HG03571 (cell line): ENCODE results near the gene NDUFAF2.
"Not testable (repeated sequence)": the region's sequence is repeated elsewhere in the genome, so short reads cannot be mapped to it uniquely, and the experiment has no call there.

Source experiments
- ATAC-seq: cut with Tn5 transposase; IDR thresholded peaks from one replicate; pipeline ENCODE4 v1.9.1; 2021; ENCODE audit not compliant: unreplicated experiment

The NDUFAF2 gene

DNA sequence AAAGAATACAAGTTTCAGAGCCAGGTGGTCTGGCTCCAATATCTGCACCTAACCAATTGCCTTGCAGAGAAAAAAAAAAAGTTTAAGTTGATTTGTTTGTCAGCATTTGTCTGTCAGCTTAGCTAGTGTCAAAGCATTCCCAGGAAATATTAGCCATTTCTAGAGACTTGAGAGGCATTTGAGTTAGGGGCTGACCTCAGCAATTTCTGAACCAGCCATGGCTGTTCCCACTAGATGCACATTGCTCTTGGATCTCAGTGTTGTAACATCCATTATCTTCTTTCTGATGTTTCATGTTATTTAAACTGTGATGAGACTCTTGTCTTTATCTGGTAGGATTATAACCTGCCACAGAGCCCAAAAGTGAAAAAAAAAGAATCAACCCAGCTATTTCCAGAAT lies 102.3 kb downstream of the NDUFAF2 start:
- ATAC-seq: no peak

DNA sequence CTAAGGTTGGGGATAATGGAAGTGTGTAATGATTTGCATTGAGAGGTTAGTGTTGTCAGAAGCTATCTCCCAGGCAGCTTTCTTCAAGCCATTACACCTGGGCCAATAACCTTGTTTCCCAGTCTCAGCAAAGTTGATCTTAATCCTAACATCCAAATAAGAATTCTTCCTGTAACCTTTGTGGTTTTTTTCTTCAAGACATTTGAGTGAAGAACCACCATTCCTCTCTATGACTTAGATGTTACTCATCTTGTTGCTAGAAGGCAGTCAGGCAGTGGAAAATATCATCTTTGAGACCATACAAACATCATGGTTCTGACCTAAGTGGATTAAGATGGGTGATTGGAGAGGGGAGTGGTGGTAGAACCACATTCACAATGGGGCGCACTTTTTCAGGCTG lies 103.5 kb downstream of the NDUFAF2 start:
- no peak for ATAC-seq

DNA sequence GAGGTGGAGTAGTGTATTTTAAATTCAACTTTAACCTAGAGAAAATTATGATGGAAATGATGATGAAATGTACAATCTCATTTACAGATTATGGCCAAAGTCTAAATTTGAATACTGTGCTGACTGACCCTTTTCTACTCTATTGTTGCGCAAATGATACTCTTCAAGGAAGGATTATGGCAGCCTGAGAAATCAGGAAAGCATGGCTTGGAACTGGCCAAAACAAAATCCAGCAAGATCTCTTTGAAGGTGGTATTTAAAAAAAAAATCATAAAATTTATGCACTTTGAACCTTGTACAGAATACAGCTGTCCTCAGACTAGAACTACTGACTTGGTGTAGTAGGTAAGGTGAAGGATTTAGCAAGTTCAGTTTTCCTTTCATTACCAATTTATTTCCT lies 105.3 kb downstream of the NDUFAF2 start:
- no peak for ATAC-seq

DNA sequence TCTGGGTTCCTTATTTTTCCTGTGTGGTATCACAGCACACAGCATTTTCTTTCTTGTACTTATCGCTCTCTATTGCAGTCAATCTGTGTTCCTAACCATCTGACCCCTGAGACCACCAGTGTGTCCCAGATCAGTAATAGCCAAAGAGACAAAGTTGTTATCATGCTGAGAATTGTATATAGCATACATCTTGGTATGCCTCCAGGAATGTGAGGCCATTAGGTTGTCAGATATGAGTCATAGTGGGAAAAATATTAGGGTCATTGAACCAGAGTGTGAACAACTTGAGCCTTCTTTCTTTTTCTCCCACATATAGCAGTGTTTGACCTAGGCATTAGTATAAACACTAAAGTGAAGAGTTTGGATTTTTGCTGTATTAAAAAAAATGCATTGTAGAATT lies 106.3 kb downstream of the NDUFAF2 start:
- no peak for ATAC-seq

DNA sequence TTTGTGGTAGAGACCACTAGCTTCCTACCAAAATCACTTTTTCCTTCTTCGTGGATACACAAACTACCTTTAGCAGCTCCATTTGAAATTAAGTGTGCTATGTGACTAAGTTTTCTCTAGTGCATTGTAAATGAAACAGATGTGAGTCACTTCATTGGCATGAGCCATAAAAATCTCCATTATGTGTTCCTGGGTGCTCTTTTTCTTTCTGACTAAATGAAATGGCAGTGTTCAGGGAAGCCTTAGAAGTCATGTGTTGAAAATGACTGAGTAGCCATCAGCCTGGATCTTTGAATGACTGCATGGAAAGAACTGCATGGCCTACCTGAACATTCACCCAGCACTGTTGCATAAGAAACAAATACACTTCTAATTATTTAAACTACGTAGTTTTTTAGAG lies 107.9 kb downstream of the NDUFAF2 start:
- ATAC-seq: no peak

DNA sequence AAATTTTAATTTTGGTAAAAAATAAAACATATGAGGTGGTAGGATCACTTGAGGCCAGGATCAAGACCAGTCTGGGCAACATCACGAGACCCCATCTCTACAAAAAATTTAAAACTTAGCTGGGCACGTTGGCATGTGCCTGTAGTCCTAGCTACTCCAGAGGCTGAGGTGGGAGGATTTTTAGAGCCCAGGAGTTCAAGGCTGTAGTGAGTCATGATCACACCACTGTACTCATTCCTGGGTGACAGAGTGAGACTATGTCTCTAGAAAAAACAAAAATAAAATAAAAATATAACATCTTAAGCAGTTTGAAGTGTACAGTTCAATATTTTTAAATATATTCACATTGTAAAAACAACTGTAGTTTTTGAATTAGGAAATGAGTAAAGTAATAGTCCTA lies 108.9 kb downstream of the NDUFAF2 start:
- no peak for ATAC-seq

DNA sequence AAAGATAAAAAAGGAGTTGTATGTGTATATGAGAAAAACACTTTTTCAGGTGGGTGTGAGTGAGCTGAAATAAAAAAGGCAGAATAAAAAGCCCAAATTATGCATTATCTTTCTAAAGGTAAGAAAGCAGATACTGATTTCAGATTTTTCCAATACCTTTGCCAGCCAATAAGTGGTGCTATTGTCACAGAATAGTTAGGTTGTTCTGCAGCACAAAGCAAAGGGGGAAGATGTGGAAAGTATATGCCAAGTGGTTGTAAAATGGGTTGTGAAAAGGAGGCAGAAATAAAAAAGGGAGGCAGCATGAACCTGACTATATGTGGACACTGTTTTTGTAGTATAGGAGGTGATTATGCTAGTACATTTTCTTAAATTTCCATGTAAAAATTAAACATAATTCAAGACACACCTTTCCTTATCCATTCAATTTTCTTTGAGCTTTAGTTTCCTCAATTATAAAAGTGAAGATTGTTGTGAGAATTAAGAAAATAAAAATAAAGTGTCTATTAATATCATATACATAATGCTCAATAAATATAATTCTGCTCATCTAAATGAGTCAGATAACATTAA lies 110.5 kb downstream of the NDUFAF2 start:
- peak; percentile 62 for ATAC-seq

DNA sequence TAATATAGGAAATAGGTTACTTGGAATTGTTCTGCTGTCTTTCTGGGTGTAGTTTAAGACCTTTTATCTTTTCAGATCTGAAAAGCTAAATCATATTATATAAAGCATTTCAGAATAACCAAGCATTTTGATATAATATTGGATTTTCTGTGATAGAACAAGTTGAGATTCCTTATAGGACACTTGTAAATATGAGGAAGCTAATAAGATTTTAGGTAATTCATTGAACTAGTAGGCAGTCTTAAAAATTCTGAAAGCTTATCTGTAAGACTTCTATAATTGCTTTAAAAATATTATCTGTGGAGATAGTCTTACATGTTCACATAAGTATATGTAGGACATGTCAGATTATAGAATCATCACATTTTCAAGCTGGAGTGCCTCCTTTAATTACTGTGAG lies 114.5 kb downstream of the NDUFAF2 start:
- ATAC-seq: no peak

DNA sequence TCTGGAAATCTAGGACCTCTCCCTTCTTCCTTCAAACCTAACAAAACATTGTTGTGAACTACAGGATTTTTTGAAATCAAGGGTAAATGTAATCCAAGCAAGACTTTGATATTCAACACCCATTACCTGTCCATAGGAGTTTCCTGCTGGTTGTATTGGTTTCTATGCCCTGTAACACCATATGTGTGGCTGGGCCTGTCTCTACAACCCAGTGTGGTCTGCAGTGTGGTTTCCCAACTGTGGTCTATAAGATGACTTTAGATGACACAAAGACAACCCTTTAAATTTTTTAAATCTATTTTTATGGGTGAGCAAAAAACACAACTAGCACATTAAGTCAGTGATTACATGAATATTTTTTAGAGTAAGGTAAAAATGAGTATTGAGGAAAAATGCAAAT lies 124.1 kb downstream of the NDUFAF2 start:
- no peak for ATAC-seq

DNA sequence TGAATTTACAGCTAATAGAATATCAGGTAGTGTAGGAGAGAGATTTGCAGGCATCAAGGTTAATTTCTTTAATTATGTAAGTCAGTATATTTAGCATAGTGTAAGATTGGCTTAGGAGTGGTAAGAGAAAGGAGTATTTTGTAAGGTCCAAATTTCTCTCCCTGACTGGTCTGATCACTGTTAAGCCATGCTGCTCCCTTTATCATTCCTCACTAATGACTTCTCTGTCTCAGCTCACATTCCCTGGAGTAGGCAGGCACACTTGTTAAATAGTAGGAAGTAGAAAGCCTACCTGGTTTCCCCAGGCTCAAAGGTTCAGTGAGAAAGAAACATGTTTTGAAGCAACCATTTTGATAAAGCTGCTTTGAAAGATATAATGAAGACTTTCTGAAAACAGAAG lies 126.5 kb downstream of the NDUFAF2 start:
- no peak for ATAC-seq

DNA sequence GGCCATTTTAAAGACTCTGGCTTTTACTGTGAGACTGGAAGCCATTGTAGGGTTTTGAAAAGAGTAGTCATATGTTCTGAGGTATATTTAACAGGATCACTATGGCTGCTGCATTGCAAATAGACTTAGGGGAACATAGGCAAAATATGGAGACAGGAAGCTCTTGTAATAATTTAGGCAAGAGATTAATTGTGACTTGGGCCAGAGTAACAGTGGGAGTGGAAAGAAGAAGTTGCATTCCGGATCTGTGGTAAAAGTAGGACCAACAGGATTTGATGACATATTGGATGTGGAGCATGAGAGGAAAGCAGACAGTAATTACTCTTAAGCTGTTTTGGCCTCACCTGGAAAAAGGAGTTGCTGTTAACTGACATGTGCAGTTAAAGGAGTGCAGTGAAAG lies 131.6 kb downstream of the NDUFAF2 start:
- ATAC-seq: no peak

DNA sequence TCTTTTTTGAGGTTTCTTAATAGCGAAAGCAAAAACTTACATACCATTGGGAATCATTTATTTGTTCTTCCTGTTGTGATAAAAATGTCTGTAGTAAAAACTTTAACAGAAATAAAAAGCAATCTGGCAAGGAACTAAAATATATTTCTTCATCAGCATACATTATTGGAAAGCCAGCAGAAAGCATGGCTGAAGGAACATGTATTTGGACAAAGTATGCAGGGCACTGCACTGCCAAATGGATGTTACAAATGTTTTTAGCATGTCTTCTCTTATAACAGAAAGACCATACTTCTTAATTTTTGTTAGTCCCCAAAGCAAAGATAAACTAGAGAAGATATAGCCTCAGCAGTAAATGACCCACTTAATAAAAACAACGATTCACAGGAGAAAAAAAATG lies 136.7 kb downstream of the NDUFAF2 start:
- ATAC-seq: no peak

DNA sequence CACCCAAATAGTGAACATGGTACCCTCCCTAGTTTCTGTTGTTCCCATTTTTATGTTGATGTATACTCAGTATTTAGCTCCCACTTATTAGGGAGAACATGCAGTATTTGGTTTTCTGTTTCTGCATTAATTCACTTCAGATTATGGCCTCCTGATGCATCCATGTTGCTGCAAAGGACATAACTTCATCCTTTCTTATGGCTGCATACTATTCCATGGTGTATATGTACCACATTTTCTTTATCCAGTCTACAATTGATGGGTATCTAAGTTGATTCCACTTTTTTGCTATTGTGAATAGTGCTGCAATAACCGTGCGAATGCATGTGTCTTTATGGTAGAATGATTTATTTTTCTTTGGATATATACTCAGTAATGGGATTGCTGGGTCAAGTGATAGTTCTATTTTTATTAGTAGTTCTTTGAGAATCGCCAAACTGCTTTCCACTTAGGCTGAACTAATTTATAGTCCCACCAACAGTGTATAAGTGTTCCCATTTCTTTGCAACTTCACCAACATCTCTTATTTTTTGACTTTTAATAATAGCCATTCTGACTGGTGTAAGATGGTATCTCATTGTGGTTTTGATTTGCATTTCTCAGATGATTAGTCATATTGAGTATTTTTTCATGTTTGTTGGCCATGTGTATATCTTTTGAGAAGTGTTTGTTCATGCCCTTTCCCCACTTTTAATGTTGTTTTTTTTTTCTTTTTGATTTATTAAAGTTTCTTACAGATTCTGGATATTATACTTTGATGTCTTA lies 137.7 kb downstream of the NDUFAF2 start:
- ATAC-seq: no peak

DNA sequence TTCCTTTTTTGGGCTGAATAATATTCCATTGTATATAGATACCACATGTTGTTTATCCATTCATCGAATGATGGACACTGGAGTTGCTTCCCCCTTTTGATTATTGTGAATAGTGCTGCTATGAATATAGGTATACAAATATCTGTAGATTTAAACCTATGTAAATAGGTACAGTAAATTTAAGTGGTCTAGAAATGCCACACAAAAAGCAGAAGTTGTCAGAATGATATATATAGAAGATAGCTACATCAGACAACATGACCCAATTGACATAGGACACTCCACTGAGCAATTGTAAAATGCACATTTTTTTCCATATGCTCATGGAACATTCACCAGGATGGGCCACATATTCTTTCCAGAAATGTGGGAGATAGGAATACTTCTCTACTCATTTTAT lies 139.7 kb downstream of the NDUFAF2 start:
- no peak for ATAC-seq

DNA sequence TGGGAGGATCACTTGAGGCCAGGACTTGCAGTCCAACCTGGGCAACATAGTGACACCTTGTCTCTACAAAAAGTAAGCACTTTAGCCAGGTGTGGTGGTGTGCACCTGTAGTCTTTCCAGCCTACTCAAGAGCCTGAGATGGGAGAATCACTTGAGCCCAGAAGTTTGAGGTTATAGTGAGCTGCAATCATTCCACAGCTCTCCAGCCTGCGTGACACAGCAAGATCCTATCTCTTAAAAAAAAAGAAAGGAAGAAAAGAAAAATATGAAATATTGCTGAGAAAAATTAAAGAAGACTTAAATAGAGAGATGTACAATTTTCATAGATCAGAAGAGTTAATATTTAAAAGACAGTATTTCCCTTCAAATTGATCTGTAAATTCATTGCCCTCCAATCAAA lies 140.9 kb downstream of the NDUFAF2 start:
- ATAC-seq: no peak

DNA sequence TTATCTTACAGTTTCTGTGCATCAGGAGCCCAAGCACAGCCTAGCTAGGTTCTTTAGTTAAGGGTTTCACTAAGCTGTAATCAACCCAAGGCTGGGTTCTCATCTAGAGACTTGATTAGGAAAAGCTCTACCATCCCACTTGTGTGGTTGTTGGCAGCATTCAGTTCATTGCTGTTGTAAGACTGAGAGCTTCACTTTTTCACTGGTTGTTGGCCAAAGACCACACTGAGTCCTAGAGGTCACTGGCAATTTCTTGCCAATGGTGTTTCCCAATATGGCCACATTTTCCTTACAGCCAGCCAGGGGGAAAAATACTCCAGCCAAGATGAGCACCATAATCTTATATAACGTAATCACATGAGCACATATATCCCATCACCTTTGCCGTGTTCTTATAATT lies 142.9 kb downstream of the NDUFAF2 start:
- ATAC-seq: no peak

DNA sequence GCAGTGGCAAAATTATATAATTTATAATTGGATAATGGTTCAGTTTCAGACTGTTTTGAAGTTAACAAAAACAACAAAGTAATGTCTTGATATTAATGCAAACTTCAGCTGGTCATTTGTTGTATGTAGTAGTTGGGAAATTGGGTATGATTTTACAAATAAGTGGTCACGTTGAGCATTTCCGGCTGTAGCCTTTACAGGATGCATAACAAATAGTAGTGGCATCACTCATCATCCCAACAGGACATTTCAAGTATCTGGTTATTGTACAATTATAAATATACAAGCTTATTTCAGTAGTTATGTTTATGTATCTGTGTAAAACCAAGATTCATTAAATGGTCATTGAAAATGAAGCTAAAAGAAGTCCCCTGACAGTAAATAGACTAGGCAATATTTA lies 144.3 kb downstream of the NDUFAF2 start:
- no peak for ATAC-seq

DNA sequence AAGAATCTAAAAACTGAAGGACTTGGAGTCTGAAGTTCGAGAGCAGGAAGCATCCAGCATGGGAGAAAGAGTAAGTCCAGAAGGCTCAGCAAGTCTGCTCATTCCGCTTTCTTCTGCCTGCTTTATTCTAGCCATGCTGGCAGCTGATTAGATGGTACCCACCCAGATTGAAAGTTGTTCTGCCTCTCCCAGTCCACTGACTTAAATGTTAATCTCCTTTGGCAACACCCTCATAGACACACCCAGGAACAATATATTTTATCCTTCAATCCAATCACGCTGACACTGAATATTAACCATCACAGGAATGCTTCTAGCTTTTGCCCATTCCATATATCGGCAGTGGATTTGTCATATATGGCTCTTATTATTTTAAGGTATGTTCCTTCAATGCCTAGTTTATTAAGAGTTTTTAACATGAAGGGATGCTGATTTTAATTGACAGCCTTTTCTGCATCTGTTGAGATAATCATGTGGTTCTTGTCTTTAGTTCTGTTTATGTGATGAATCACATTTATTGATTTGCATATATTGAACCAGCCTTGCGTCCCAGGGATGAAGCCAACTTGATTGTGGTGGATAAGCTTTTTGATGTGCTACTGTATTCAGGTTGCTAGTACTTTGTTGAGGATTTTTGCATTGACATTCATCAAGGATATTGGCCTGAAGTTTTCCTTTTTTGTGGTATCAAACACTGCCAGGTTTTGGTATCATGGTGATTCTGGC lies 148.2 kb downstream of the NDUFAF2 start:
- ATAC-seq: not testable (repeated sequence)

DNA sequence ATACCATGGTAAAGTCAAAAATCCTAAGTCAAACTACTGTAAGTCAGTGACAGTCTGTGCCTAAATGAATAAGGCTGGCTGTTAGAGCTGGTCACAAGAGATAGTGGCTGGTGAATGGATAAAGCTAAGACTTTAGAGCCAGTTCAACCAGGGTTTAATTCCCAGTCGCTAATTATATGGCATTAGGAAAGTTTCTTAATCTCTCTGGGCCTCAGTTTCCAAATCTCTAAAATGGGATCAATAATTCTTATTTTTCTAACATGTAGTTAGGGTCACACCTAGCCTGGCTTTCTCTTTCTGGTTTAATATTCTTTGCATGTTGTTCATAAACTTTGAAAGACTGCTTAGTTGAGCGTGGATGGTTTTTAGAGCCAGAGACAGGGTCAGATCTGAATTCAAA lies 152.5 kb downstream of the NDUFAF2 start:
- ATAC-seq: no peak

DNA sequence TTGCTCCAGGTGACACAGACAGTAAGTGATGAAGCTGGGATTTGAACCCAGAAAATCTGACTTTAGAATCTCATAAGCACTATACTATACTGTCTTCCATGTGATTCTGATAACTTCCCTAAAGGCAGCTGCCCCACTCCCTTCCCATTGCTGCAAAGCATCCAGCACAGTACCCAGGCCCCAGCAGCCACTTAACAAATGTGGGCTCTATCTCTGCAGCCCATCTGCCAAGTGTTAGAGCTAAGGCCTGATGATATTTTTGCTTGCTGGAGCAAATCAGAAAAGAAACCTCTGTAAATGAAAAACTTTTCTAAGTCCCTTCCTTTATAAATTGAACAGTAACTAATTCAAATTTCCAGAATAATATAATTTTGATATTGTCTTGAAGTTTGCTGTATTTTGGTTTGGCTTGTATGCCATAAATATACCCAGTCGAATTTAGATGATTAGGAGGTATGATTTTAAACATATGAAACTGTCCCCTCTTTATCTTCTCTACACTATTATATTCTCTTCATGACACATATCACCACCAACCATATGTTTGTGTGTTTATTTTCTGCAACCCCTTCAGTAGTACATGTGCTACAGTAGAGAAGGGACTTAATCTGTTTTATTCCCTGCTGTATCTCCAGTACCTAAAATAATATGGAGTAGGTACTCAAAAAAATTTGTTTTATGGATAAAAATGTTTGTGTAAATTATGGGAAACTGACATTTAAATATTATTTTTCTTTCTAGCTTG lies 153.4 kb downstream of the NDUFAF2 start:
- ATAC-seq: no peak

DNA sequence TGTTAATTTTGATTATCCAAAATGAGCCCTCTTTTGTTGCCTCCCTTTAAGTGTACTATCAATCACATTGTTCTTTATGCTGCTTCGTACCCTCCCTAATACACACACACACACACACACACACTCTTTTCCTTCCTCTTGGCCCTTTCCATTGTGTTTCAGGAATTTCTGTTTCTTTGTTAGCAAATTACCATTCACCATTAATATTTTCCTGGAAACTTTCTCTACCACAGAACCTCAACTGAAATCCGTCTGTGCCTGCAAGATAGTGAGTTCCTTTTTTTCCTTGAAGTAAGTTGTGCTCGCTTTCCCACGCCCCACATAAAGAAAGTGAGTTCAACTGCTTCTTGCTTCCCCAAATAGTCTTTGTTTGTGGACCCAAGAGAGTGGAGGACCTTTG lies 155.4 kb downstream of the NDUFAF2 start:
- no peak for ATAC-seq

DNA sequence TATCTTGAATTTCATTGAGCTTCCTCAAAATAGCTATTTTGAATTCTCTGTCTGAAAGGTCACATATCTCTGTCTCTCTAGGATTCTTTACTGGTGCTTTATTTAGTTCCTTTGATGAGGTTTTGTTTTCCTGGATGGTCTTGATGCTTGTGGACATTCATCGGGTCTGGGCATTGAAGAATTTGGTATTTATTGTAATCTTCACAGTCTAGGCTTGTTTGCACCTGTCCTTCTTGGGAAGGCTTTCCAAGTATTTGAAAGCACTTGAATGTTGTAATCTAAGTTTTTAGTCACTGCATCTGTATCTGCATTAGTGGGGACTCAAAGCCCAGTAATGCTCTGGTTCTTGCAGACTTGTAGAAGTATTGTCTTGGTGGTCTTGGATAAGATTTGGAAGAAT lies 169.4 kb downstream of the NDUFAF2 start:
- ATAC-seq: no peak
